GM23338 (cell line): ENCODE data around the gene ARHGAP19. TPM values are rescaled to one million over a fixed set of nuclear protein-coding genes. Genes with fewer than 3 reads are reported as not detected.

Experiments
- ATAC-seq: fragments of 200-7000 bp; cut with Tn5 transposase; 3 replicates; pipeline ENCODE4 v1.9.1; 2020
- DNase-seq: peaks from one replicate; pipeline ENCODE4 v3.0.0-alpha.2; 2015; ENCODE audit warnings: low spot score
- H2AFZ ChIP-seq: fragments of 200-600 bp; sonication (generic); 2 replicates; pipeline ENCODE4 v1.8.0; 2016; ENCODE audit warnings: antibody characterized with exemption, mild to moderate bottlenecking, moderate library complexity
- H3F3A ChIP-seq: fragments of 200-600 bp; sonication (generic); replicated peaks from 2 replicates; pipeline ENCODE4 v1.8.0; 2017; ENCODE audit warnings: antibody characterized with exemption, mixed run types, low read depth
- H3K27ac ChIP-seq: fragments of 200-600 bp; sonication (generic); 2 replicates; pipeline ENCODE4 v1.6.1; 2016; ENCODE audit warnings: low read depth
- H3K27me3 ChIP-seq: fragments of 200-600 bp; sonication (generic); 2 replicates; pipeline ENCODE4 v1.8.0; 2016; ENCODE audit warnings: mild to moderate bottlenecking, mixed run types, moderate library complexity; ENCODE audit not compliant: insufficient read depth
- H3K36me3 ChIP-seq: fragments of 200-600 bp; sonication (generic); 2 replicates; pipeline ENCODE4 v1.8.0; 2016; ENCODE audit warnings: mild to moderate bottlenecking; ENCODE audit not compliant: insufficient read depth
- H3K4me1 ChIP-seq: fragments of 200-600 bp; sonication (generic); 2 replicates; pipeline ENCODE4 v1.8.0; 2016; ENCODE audit warnings: mild to moderate bottlenecking, moderate library complexity; ENCODE audit not compliant: insufficient read depth
- H3K4me2 ChIP-seq: fragments of 200-600 bp; sonication (generic); 2 replicates; pipeline ENCODE4 v1.7.1; 2017; ENCODE audit warnings: mixed run types
- H3K4me3 ChIP-seq: fragments of 200-600 bp; sonication (generic); 2 replicates; pipeline ENCODE4 v1.6.1; 2016; ENCODE audit warnings: mixed run types
- H3K79me2 ChIP-seq: fragments of 200-600 bp; sonication (generic); replicated peaks from 2 replicates; pipeline ENCODE4 v1.8.0; 2017; ENCODE audit warnings: mild to moderate bottlenecking; ENCODE audit not compliant: insufficient read depth
- H3K9me2 ChIP-seq: fragments of 200-600 bp; sonication (generic); 2 replicates; pipeline ENCODE4 v1.8.0; 2017; ENCODE audit not compliant: insufficient read depth
- H4K20me1 ChIP-seq: fragments of 200-600 bp; sonication (generic); replicated peaks from 2 replicates; pipeline ENCODE4 v1.8.0; 2017; ENCODE audit warnings: mild to moderate bottlenecking; ENCODE audit not compliant: insufficient read depth
- H3K27ac Mint-ChIP-seq: 2 replicates; pipeline ENCODE4 v1.8.0; 2020; ENCODE audit warnings: inconsistent platforms, mild to moderate bottlenecking, moderate library complexity, mixed read lengths
- H3K27me3 Mint-ChIP-seq: 3 replicates; pipeline ENCODE4 v1.8.0; 2022; ENCODE audit warnings: low read depth, mild to moderate bottlenecking, moderate library complexity, mixed read lengths, inconsistent platforms; ENCODE audit not compliant: insufficient read depth, poor library complexity
- H3K36me3 Mint-ChIP-seq: 3 replicates; pipeline ENCODE4 v1.8.0; 2021; ENCODE audit warnings: low read depth, mild to moderate bottlenecking, inconsistent platforms, moderate library complexity, mixed read lengths
- H3K4me1 Mint-ChIP-seq: 3 replicates; pipeline ENCODE4 v1.8.0; 2020; ENCODE audit warnings: mild to moderate bottlenecking, inconsistent platforms, mixed read lengths
- H3K4me3 Mint-ChIP-seq: 3 replicates; pipeline ENCODE4 v1.8.0; 2021; ENCODE audit warnings: moderate library complexity, mild to moderate bottlenecking, inconsistent platforms, mixed read lengths
- H3K9me3 Mint-ChIP-seq: 3 replicates; pipeline ENCODE4 v1.8.0; 2020; ENCODE audit warnings: moderate library complexity, mild to moderate bottlenecking, inconsistent platforms, mixed read lengths
- CREB1 ChIP-seq: fragments of 250-450 bp; sonication (Bioruptor Pico); IDR thresholded peaks from 2 replicates; pipeline ENCODE4 v1.5.0; 2020; ENCODE audit warnings: low read depth, mild to moderate bottlenecking, moderate library complexity
- EZH2 ChIP-seq: fragments of 200-600 bp; sonication (generic); IDR thresholded peaks from one replicate; pipeline ENCODE4 v1.8.0; 2017; ENCODE audit warnings: antibody characterized with exemption, mild to moderate bottlenecking, low read depth; ENCODE audit not compliant: unreplicated experiment
- EZH2phosphoT487 ChIP-seq: fragments of 200-600 bp; sonication (generic); IDR thresholded peaks from one replicate; pipeline ENCODE4 v1.8.1; 2018; ENCODE audit warnings: antibody characterized with exemption; ENCODE audit not compliant: unreplicated experiment
- JUNB ChIP-seq: IDR thresholded peaks from one replicate; pipeline ENCODE4 v1.6.1; 2016; ENCODE audit warnings: antibody characterized with exemption; ENCODE audit not compliant: unreplicated experiment
- NANOG ChIP-seq: IDR thresholded peaks from 2 replicates; pipeline ENCODE4 v1.6.1; 2016; ENCODE audit warnings: antibody characterized with exemption, borderline replicate concordance
- POLR2AphosphoS5 ChIP-seq: IDR thresholded peaks from 2 replicates; pipeline ENCODE4 v1.6.1; 2016; ENCODE audit warnings: antibody characterized with exemption, low read depth
- ZNF114 ChIP-seq: fragments of 250-450 bp; sonication (Bioruptor Pico); IDR thresholded peaks from 2 replicates; pipeline ENCODE4 v1.5.0; 2020; ENCODE audit warnings: mild to moderate bottlenecking, moderate library complexity
- polyA plus RNA-seq: library from polyadenylated mRNA; unstranded; fragments of >200 nt; fragmentation: Nextera tagmentation; extraction: Ambion mirVana; gene quantifications from 2 replicates; pipeline ENCODE4 v1.2.1, GENCODE V29; 2016
- total RNA-seq: library from RNA; depleted of rRNA; stranded (reverse); fragments of >200 nt; shearing (Covaris generic); gene quantifications from 2 replicates; pipeline ENCODE4 v1.2.3, GENCODE V29; 2014
- TF ChIP-seq, protein P1 (sequence below), 2 experiments: fragments of 200-600 bp in 1 of 2; sonication (generic) in 1 of 2; conservative IDR thresholded peaks; 2 replicates each; pipeline versions ENCODE4 v1.5.1 to v1.6.1; 2016 to 2017; ENCODE audit warnings: antibody characterized with exemption in 2 of 2, low read depth in 2 of 2, mild to moderate bottlenecking in 2 of 2, moderate library complexity in 1 of 2
- TF ChIP-seq, protein P2 (sequence below): IDR thresholded peaks from one replicate; pipeline ENCODE4 v1.6.1; 2018; ENCODE audit warnings: antibody characterized with exemption; ENCODE audit not compliant: unreplicated experiment
- TF ChIP-seq, protein P3 (sequence below): IDR thresholded peaks from 2 replicates; pipeline ENCODE4 v1.6.1; 2016; ENCODE audit warnings: antibody characterized with exemption
- TF ChIP-seq, protein P4 (sequence below): fragments of 250-450 bp; sonication (Bioruptor Pico); IDR thresholded peaks from 2 replicates; pipeline ENCODE4 v1.5.0; 2020; ENCODE audit warnings: mild to moderate bottlenecking, moderate library complexity

The ARHGAP19 gene
- total and polyA plus RNA-seq, 2 experiments from 2014 or later: 11.5 to 38.8 TPM

DNA sequence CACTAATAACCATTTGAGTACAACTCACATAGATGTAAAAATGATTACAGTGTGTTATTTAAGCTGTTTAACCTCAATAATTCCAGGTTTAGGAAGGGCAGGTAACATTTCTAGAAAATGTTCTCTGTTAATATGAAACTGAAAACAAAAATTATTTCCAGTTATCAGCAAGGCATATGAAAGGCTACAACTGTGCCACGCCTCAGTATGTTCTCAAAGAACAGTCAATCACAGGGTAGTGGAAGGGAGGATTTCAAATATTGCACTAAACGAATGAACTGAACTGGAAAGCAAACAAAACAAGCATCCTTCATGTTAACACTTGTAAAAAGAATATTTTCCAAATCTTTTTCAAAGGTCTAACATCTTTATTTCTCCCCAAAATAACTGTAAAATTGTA lies 31.3 kb downstream of the ARHGAP19 start:
- Mint-ChIP-seq H3K4me3 (no peak overlapping the region), H3K27ac (no peak overlapping the region), H3K27me3 (peaks cover 4% of the 10 kb centered on the region), H3K9me3 (no peaks in the 10 kb centered on the region), H3K36me3 (peaks cover 19% of the 10 kb centered on the region; the same call in 2 of the 3 replicates), H3K4me1 (no peaks in the 10 kb centered on the region)
- DNase-seq (no peak), ATAC-seq (no peak)
- Histone ChIP-seq H4K20me1 (peaks cover 5% of the 10 kb centered on the region; the same call in 1 of the 2 replicates), H3K27ac (no peak overlapping the region), H3K4me2 (no peak overlapping the region), H3K27me3 (no peaks in the 10 kb centered on the region), H3K79me2 (peaks cover 8% of the 10 kb centered on the region; the same call in 1 of the 2 replicates), H3K4me1 (no peaks in the 10 kb centered on the region; the same call in 1 of the 2 replicates), H3K4me3 (no peak overlapping the region), H3K36me3 (peaks cover 4% of the 10 kb centered on the region; the same call in 1 of the 2 replicates), H3F3A (0 out of 2 replicates have a peak, but pooled peaks cover 2% of the 10 kb centered on the region), H2AFZ (no peak overlapping the region), H3K9me2 (no peaks in the 10 kb centered on the region)
- TF ChIP-seq POLR2AphosphoS5 (no peak), CREB1 (CRISPR knock-in tag) (no peak), EZH2phosphoT487 (no peak), JUNB (no peak), ZNF114 (no peak), EZH2 (no peak), NANOG (no peak)
- TF ChIP-seq, protein P1, sequence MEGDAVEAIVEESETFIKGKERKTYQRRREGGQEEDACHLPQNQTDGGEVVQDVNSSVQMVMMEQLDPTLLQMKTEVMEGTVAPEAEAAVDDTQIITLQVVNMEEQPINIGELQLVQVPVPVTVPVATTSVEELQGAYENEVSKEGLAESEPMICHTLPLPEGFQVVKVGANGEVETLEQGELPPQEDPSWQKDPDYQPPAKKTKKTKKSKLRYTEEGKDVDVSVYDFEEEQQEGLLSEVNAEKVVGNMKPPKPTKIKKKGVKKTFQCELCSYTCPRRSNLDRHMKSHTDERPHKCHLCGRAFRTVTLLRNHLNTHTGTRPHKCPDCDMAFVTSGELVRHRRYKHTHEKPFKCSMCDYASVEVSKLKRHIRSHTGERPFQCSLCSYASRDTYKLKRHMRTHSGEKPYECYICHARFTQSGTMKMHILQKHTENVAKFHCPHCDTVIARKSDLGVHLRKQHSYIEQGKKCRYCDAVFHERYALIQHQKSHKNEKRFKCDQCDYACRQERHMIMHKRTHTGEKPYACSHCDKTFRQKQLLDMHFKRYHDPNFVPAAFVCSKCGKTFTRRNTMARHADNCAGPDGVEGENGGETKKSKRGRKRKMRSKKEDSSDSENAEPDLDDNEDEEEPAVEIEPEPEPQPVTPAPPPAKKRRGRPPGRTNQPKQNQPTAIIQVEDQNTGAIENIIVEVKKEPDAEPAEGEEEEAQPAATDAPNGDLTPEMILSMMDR (conservative IDR thresholded peaks at IDR 0.05; ENCODE audit: low read depth in 2 of 2): no peak
- TF ChIP-seq, protein P2, sequence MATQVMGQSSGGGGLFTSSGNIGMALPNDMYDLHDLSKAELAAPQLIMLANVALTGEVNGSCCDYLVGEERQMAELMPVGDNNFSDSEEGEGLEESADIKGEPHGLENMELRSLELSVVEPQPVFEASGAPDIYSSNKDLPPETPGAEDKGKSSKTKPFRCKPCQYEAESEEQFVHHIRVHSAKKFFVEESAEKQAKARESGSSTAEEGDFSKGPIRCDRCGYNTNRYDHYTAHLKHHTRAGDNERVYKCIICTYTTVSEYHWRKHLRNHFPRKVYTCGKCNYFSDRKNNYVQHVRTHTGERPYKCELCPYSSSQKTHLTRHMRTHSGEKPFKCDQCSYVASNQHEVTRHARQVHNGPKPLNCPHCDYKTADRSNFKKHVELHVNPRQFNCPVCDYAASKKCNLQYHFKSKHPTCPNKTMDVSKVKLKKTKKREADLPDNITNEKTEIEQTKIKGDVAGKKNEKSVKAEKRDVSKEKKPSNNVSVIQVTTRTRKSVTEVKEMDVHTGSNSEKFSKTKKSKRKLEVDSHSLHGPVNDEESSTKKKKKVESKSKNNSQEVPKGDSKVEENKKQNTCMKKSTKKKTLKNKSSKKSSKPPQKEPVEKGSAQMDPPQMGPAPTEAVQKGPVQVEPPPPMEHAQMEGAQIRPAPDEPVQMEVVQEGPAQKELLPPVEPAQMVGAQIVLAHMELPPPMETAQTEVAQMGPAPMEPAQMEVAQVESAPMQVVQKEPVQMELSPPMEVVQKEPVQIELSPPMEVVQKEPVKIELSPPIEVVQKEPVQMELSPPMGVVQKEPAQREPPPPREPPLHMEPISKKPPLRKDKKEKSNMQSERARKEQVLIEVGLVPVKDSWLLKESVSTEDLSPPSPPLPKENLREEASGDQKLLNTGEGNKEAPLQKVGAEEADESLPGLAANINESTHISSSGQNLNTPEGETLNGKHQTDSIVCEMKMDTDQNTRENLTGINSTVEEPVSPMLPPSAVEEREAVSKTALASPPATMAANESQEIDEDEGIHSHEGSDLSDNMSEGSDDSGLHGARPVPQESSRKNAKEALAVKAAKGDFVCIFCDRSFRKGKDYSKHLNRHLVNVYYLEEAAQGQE: no peak
- TF ChIP-seq, protein P3, sequence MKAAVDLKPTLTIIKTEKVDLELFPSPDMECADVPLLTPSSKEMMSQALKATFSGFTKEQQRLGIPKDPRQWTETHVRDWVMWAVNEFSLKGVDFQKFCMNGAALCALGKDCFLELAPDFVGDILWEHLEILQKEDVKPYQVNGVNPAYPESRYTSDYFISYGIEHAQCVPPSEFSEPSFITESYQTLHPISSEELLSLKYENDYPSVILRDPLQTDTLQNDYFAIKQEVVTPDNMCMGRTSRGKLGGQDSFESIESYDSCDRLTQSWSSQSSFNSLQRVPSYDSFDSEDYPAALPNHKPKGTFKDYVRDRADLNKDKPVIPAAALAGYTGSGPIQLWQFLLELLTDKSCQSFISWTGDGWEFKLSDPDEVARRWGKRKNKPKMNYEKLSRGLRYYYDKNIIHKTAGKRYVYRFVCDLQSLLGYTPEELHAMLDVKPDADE: no peak
- TF ChIP-seq, protein P4, sequence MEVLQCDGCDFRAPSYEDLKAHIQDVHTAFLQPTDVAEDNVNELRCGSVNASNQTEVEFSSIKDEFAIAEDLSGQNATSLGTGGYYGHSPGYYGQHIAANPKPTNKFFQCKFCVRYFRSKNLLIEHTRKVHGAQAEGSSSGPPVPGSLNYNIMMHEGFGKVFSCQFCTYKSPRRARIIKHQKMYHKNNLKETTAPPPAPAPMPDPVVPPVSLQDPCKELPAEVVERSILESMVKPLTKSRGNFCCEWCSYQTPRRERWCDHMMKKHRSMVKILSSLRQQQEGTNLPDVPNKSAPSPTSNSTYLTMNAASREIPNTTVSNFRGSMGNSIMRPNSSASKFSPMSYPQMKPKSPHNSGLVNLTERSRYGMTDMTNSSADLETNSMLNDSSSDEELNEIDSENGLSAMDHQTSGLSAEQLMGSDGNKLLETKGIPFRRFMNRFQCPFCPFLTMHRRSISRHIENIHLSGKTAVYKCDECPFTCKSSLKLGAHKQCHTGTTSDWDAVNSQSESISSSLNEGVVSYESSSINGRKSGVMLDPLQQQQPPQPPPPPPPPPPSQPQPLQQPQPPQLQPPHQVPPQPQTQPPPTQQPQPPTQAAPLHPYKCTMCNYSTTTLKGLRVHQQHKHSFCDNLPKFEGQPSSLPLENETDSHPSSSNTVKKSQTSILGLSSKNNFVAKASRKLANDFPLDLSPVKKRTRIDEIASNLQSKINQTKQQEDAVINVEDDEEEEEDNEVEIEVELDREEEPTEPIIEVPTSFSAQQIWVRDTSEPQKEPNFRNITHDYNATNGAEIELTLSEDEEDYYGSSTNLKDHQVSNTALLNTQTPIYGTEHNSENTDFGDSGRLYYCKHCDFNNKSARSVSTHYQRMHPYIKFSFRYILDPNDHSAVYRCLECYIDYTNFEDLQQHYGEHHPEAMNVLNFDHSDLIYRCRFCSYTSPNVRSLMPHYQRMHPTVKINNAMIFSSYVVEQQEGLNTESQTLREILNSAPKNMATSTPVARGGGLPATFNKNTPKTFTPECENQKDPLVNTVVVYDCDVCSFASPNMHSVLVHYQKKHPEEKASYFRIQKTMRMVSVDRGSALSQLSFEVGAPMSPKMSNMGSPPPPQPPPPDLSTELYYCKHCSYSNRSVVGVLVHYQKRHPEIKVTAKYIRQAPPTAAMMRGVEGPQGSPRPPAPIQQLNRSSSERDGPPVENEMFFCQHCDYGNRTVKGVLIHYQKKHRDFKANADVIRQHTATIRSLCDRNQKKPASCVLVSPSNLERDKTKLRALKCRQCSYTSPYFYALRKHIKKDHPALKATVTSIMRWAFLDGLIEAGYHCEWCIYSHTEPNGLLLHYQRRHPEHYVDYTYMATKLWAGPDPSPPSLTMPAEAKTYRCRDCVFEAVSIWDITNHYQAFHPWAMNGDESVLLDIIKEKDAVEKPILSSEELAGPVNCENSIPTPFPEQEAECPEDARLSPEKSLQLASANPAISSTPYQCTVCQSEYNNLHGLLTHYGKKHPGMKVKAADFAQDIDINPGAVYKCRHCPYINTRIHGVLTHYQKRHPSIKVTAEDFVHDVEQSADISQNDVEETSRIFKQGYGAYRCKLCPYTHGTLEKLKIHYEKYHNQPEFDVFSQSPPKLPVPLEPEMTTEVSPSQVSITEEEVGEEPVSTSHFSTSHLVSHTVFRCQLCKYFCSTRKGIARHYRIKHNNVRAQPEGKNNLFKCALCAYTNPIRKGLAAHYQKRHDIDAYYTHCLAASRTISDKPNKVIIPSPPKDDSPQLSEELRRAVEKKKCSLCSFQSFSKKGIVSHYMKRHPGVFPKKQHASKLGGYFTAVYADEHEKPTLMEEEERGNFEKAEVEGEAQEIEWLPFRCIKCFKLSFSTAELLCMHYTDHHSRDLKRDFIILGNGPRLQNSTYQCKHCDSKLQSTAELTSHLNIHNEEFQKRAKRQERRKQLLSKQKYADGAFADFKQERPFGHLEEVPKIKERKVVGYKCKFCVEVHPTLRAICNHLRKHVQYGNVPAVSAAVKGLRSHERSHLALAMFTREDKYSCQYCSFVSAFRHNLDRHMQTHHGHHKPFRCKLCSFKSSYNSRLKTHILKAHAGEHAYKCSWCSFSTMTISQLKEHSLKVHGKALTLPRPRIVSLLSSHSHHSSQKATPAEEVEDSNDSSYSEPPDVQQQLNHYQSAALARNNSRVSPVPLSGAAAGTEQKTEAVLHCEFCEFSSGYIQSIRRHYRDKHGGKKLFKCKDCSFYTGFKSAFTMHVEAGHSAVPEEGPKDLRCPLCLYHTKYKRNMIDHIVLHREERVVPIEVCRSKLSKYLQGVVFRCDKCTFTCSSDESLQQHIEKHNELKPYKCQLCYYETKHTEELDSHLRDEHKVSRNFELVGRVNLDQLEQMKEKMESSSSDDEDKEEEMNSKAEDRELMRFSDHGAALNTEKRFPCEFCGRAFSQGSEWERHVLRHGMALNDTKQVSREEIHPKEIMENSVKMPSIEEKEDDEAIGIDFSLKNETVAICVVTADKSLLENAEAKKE (CRISPR knock-in tag): no peak
